Measurements from ENCODE around the gene CCDC127.
"Not testable (repeated sequence)": the region's sequence is repeated elsewhere in the genome, so short reads cannot be mapped to it uniquely, and the experiment has no call there.

DNA sequence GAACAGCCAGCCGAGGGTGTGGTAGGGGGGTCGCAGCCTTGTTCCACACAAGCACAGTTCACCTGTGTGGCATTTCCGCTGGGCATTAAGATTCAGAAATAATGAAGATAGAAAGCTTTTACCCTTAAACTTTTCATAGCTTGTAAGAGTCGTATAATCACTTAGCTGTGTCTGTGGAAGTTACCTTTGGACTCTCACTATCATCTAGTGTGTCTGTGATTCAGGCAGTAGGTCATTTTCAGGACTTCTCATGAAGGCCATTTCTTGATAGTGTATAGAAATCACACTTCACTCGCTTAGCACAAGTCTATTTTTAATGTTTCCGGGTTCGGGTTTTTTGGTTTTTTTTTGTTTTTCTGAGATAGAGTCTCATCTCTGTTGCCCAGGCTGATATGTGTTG is 37.2 kb upstream of the CCDC127 start:
- TF ChIP-seq, protein P1, sequence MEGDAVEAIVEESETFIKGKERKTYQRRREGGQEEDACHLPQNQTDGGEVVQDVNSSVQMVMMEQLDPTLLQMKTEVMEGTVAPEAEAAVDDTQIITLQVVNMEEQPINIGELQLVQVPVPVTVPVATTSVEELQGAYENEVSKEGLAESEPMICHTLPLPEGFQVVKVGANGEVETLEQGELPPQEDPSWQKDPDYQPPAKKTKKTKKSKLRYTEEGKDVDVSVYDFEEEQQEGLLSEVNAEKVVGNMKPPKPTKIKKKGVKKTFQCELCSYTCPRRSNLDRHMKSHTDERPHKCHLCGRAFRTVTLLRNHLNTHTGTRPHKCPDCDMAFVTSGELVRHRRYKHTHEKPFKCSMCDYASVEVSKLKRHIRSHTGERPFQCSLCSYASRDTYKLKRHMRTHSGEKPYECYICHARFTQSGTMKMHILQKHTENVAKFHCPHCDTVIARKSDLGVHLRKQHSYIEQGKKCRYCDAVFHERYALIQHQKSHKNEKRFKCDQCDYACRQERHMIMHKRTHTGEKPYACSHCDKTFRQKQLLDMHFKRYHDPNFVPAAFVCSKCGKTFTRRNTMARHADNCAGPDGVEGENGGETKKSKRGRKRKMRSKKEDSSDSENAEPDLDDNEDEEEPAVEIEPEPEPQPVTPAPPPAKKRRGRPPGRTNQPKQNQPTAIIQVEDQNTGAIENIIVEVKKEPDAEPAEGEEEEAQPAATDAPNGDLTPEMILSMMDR (conservative IDR thresholded peaks at IDR 0.05; ENCODE audit: low read depth, low read length): not testable (repeated sequence)
- TF ChIP-seq RFX5, CHD1, POLR2A, BHLHE40 (IDR thresholded peaks at IDR 0.05; ENCODE audit: low read depth, low read length): not testable (repeated sequence)
